SK-N-MC (cell line): ENCODE measurements around the gene RTF2.

Experiments
- DNase-seq: peaks from one replicate; pipeline ENCODE4 v3.0.0-alpha.2; 2011; ENCODE audit warnings: low read depth, low spot score
- H3K27ac ChIP-seq: fragments of 200-600 bp; sonication (generic); 2 replicates; pipeline ENCODE4 v1.5.1; 2016; ENCODE audit warnings: mixed run types
- H3K36me3 ChIP-seq: fragments of 200-600 bp; sonication (generic); 2 replicates; pipeline ENCODE4 v1.6.1; 2017; ENCODE audit warnings: antibody characterized with exemption, low read length, mixed read lengths; ENCODE audit not compliant: insufficient read depth
- H3K4me3 ChIP-seq: fragments of 200-600 bp; sonication (generic); 2 replicates; pipeline ENCODE4 v1.5.1; 2016
- H3K9ac ChIP-seq: fragments of 200-600 bp; sonication (generic); 2 replicates; pipeline ENCODE4 v1.8.0; 2017; ENCODE audit warnings: mixed run types, mixed read lengths; ENCODE audit not compliant: insufficient read length
- H3K9me3 ChIP-seq: fragments of 200-600 bp; sonication (generic); 2 replicates; pipeline ENCODE4 v1.6.1; 2017; ENCODE audit warnings: low read depth, mild to moderate bottlenecking, antibody characterized with exemption, low read length, moderate library complexity, mixed read lengths
- EZH2 ChIP-seq: fragments of 200-600 bp; sonication (generic); IDR thresholded peaks from one replicate; pipeline ENCODE4 v1.6.1; 2017; ENCODE audit warnings: antibody characterized with exemption
- FOXP2 ChIP-seq: optimal IDR thresholded peaks from 2 replicates; pipeline ENCODE3; 2011; ENCODE audit warnings: mild to moderate bottlenecking, moderate library complexity; ENCODE audit not compliant: insufficient read depth; ENCODE audit errors: extremely low read length, control extremely low read depth
- POLR2AphosphoS5 ChIP-seq: IDR thresholded peaks from 2 replicates; pipeline ENCODE4 v1.6.1; 2012; ENCODE audit warnings: mild to moderate bottlenecking, low read depth, low read length, borderline replicate concordance

Gene RTF2

DNA sequence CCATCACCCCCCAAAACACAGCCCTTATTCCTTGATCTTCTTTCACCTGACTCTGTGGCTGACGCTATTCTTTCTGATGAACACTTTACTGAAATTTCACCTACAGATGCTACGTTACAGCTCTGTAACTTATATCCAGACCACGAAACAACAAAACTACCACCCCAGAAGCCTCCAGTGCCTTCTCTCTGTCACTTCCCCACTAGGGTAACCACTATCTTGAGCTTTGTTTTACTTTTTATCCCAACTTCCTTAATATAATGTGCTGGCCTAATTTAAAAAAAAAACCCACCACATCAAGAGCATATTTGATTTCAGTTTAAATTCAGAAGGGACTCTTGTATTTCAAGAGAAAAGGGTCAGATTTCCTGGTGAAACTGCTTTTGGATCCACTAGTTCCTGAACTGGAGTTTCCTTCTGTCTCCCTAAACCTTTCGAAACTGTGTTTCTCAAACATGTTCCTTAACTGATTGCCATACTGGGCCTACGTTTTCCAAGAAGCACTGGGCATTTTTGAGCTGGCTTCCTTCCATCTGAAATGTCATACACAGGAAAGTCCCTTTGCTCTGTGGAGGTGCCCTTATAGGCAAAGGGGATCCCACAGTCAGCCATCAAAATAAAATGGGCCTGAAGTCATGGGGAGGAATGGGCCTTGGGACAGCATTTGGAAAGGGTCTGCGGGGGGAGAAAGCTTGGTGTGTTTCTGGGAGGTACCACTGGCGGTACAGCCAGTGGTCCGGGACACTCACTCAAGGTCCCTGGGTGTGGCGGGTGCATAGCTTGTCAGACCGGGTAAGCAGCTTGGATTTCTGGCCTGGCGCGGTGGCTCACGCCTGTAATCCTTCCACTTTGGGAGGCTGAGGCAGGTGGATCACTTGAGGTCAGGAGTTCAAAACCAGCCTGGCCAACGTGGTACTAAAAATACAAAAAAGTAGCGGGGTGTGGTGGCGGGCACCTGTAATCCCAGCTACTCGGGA is 25.8 kb upstream of the RTF2 start:
- no peak for DNase-seq
- H3K27ac ChIP-seq = no peak overlapping the region
- H3K36me3 ChIP-seq = no peaks in the 10 kb centered on the region
- H3K4me3 ChIP-seq = no peak overlapping the region
- TF ChIP-seq POLR2AphosphoS5 (no peak), FOXP2 (no peak), EZH2 (no peak)
- no peak overlapping the region for H3K9ac ChIP-seq
- H3K9me3 ChIP-seq = no peaks in the 10 kb centered on the region

DNA sequence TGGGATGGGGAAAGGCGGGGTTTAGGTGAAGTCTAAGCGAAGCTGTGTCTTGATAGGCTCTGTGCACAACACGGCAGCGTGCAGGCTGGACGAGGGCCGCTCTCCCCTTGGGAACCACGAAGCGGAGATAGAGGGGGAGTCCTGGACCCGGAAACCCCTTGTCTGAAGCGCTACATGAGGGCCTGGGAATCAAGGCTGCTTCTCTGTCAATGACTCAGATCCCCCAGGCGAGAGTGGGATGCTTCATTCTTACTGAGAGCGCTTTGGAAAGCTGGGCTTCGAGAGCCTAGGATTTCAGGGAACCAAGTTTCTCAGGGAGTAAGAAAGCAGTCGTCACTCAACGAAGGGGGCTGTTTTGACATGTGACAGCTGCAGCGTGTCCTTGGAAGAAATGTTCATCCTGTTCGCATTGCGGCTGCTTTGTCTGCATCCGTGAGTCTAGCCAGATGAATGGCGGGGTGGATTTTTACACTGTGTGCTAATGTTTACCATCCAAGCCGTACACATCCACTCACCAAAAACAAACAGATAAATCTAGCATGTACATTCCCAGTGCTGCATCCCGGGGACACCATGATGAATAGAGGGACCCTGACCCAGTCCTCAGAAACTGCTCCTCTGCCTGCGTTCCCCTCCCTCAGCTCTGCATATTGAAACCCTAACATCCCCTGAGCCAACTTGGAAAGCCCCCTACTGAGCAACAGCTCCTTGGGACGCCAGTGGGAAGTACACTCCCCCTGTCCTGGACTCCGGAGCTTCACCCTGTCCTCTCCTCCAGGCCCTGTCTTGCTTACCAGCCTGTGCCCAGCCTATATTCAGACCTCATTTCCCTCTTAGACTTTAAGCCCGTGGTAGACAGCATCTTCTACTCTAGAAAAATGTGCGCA is 24.5 kb upstream of the RTF2 start:
- Histone ChIP-seq H3K27ac (no peak overlapping the region), H3K36me3 (no peaks in the 10 kb centered on the region), H3K9me3 (no peaks in the 10 kb centered on the region), H3K9ac (no peak overlapping the region), H3K4me3 (no peak overlapping the region)
- TF ChIP-seq FOXP2 (no peak), POLR2AphosphoS5 (no peak), EZH2 (no peak)
- no peak for DNase-seq

DNA sequence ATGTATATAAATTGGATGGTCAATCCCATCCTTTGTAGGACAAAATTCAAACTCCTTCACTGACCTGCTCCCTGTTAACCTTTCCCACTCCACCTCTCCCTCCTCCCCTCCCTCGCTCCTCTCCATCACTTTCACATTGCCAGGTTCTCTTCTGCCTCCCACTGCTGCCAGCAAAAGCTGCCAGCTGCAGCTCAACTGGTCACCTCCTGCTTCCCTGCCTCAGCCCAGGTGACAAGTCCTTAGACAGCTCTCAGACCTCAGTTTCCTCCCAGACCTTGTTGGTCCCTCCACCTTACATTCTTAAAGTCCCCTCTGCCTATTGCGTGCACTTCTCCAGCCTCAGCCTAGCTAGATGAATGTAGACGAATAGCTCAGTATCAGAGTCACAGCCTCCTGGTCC is 23.3 kb upstream of the RTF2 start:
- Histone ChIP-seq H3K27ac (no peak overlapping the region), H3K36me3 (no peaks in the 10 kb centered on the region), H3K9me3 (no peaks in the 10 kb centered on the region), H3K4me3 (no peak overlapping the region), H3K9ac (no peak overlapping the region)
- TF ChIP-seq POLR2AphosphoS5 (no peak), EZH2 (no peak), FOXP2 (no peak)
- no peak for DNase-seq

DNA sequence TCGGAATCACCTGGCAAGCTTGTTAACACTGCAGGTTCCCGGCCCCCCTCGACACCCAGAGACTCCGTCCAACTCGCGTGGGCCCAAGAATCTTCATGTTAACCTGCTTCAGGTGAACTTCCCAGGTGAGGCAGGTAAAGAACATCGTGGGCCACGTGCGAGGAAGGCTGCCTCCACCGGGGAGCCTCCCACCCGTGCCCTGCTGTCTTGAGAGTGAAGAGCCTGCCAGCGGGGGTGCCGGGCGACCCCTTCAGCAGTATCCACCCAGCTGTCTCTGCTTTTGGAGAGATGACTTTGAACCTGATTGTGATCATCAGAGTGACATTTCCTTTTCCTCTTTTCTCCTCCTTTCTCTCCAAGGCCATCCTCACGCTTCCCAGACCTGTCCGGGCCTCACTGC is 22.9 kb upstream of the RTF2 start:
- H3K27ac ChIP-seq = no peak overlapping the region
- TF ChIP-seq POLR2AphosphoS5 = no peak
- TF ChIP-seq EZH2 = no peak
- no peak for TF ChIP-seq FOXP2
- H3K9ac ChIP-seq = no peak overlapping the region
- no peak for DNase-seq
- H3K4me3 ChIP-seq = no peak overlapping the region
- no peaks in the 10 kb centered on the region for H3K36me3 ChIP-seq
- H3K9me3 ChIP-seq = no peaks in the 10 kb centered on the region

DNA sequence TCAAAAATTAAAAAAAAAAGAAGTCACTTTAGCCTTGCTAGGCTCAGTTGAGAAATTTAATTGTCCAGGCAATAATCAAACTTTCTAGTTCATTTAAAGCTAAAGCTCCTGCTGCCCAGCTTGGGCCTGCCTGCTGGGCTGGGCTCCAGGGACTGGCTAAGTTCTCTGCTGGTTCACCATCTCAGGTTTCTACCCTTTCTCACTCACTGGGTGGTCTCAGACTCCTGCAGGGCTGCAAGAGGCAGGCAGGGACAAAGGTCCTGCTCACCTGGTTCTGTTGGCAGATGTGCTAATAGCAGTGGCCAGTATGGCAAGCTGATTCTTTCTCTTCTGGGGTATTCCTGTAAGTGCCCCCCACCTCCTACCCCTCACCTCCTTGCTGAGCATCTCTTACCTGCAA is 21.2 kb upstream of the RTF2 start:
- TF ChIP-seq EZH2 (no peak), FOXP2 (no peak), POLR2AphosphoS5 (no peak)
- no peak overlapping the region for H3K4me3 ChIP-seq
- no peaks in the 10 kb centered on the region for H3K36me3 ChIP-seq
- no peak for DNase-seq
- no peak overlapping the region for H3K9ac ChIP-seq
- no peaks in the 10 kb centered on the region for H3K9me3 ChIP-seq
- no peak overlapping the region for H3K27ac ChIP-seq

DNA sequence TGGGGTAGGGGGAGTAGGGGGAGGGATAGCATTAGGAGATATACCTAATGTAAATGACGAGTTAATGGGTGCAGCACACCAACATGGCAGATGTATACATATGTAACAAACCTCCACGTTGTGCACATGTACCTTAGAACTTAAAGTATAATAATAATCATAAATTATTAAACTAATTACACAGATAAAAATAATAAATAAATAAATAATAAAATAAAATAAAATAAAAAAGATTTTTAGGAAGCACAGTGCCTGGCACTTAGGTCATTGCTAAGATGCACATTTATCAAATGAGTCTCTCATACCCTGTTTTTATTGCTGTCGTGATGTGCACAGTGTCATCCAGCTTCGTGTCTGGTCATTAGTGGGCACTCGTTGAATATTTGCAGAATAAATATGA is 19.0 kb upstream of the RTF2 start:
- H3K36me3 ChIP-seq = no peaks in the 10 kb centered on the region
- no peaks in the 10 kb centered on the region for H3K9me3 ChIP-seq
- TF ChIP-seq FOXP2 = no peak
- no peak for TF ChIP-seq POLR2AphosphoS5
- TF ChIP-seq EZH2 = no peak

DNA sequence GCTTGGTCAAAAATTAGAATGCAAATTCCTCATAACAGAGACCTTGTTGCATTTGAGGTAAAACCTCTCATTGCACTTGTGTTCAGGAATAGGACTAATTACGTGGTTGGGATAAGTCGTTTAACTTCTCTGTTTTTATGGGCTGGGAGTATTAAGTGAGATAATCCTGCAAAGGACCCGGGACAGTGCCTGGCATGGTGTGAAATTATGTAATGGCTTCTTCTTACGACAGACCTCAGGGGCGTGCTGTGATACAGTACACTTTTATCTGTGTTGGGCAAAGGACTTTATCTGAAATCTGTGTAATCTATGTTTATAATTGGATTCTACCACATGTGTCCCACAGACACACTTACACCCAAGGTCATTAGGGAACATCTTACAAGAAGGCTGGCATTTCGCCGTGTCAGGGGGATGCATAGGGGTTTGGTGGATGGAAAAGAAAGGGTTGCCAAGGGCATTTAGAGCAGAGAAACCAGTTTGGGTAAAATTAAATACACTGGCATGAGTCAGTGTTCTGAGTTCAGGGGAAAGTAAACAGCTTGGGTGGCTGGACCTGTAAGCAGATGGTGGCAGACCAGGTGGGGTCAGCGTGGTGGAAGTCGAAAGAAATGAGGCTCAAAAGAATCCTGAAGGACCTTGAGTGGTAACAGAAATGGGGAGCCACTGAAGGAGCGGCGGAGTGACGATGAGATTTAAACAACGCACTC is 17.2 kb upstream of the RTF2 start:
- Histone ChIP-seq H3K36me3 (no peaks in the 10 kb centered on the region), H3K27ac (no peak overlapping the region), H3K9ac (no peak overlapping the region), H3K9me3 (no peaks in the 10 kb centered on the region), H3K4me3 (no peak overlapping the region)
- no peak for DNase-seq
- TF ChIP-seq POLR2AphosphoS5 (no peak), FOXP2 (no peak), EZH2 (no peak)

More for the DNA sequence above, 19.0 kb upstream of the RTF2 start:
- Histone ChIP-seq H3K4me3 (no peak overlapping the region), H3K27ac (no peak overlapping the region), H3K9ac (no peak overlapping the region)
- no peak for DNase-seq

DNA sequence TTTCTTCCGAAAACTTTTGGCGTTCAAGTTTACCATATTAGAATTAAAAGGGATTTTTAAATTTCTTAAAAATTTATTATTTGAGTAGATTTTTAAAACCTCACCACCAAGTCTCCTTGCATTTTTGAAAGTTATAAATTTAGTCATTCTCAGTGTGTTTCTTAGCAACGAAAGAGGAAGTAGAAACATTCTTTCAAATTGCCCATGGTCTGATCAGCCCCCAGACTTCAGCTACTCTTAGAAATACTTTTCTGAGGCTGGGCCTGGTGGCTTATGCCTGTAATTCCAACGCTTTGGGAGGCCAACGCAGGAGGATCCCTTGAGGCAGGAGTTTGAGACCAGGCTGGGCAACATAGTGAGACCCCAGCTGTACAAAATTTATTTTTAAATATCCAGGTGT is 15.1 kb upstream of the RTF2 start:
- Histone ChIP-seq H3K36me3 (no peaks in the 10 kb centered on the region), H3K9ac (no peak overlapping the region), H3K27ac (no peak overlapping the region), H3K9me3 (no peaks in the 10 kb centered on the region), H3K4me3 (no peak overlapping the region)
- TF ChIP-seq FOXP2 (no peak), POLR2AphosphoS5 (no peak)
- no peak for DNase-seq
